ENCODE results near the gene ENOX1. TPM values are rescaled to one million over a fixed set of nuclear protein-coding genes. Genes with fewer than 3 reads are reported as not detected.

ENOX1 gene
- polyA plus RNA-seq, 1 donor = 3.0 TPM

- no peaks in the 10 kb centered on the region for H3K36me3 ChIP-seq (ENCODE audit: control insufficient read depth, insufficient read depth, low read length)
- H3K9me3 ChIP-seq (ENCODE audit: control insufficient read depth, low read depth, low read length) = no peaks in the 10 kb centered on the region
- H3K4me1 ChIP-seq (ENCODE audit: control insufficient read depth, insufficient read depth, low read length) = no peaks in the 10 kb centered on the region
- 83% methylated on average over 1 of the region's 6 CpGs for WGBS (ENCODE audit: insufficient coverage, low lambda C conversion rate)
- peaks cover 4% of the 10 kb centered on the region for H3K27me3 ChIP-seq (ENCODE audit: control insufficient read depth, insufficient read depth, low read length)
- H3K4me3 ChIP-seq (ENCODE audit: low read length) = no peak overlapping the region
- no peak for DNase-seq
- H3K27ac ChIP-seq (ENCODE audit: low read length) = no peak overlapping the region
Measured at GRCh38 chr13:43297967-43298678, 488.6 kb downstream of the ENOX1 start.

- H3K27me3 ChIP-seq (ENCODE audit: control insufficient read depth, insufficient read depth, low read length) = peaks cover 4% of the 10 kb centered on the region
- DNase-seq = no peak
- H3K36me3 ChIP-seq (ENCODE audit: control insufficient read depth, insufficient read depth, low read length) = no peaks in the 10 kb centered on the region
- no peaks in the 10 kb centered on the region for H3K4me1 ChIP-seq (ENCODE audit: control insufficient read depth, insufficient read depth, low read length)
- H3K4me3 ChIP-seq (ENCODE audit: low read length) = no peak overlapping the region
- no peak overlapping the region for H3K27ac ChIP-seq (ENCODE audit: low read length)
- WGBS (ENCODE audit: insufficient coverage, low lambda C conversion rate) = 80% methylated on average over 1 of the region's 5 CpGs
- no peaks in the 10 kb centered on the region for H3K9me3 ChIP-seq (ENCODE audit: control insufficient read depth, low read depth, low read length)
Measured at GRCh38 chr13:43295825-43296564, 490.8 kb downstream of the ENOX1 start.

- Histone ChIP-seq H3K9me3 (ENCODE audit: control insufficient read depth, low read depth, low read length) (no peaks in the 10 kb centered on the region), H3K27ac (ENCODE audit: low read length) (no peak overlapping the region)
- no peak for DNase-seq
Measured at GRCh38 chr13:43295321-43295720, 491.5 kb downstream of the ENOX1 start.

GRCh38 chr13:43294412-43294811 is 492.4 kb downstream of the ENOX1 start:
- H3K4me3 ChIP-seq (ENCODE audit: low read length) = no peak overlapping the region
- no peaks in the 10 kb centered on the region for H3K27me3 ChIP-seq (ENCODE audit: control insufficient read depth, insufficient read depth, low read length)
- no peaks in the 10 kb centered on the region for H3K9me3 ChIP-seq (ENCODE audit: control insufficient read depth, low read depth, low read length)
- no peaks in the 10 kb centered on the region for H3K4me1 ChIP-seq (ENCODE audit: control insufficient read depth, insufficient read depth, low read length)
- no peak for DNase-seq
- no CpG with 5 or more reads among the region's 4 CpGs for WGBS (ENCODE audit: insufficient coverage, low lambda C conversion rate)
- H3K36me3 ChIP-seq (ENCODE audit: control insufficient read depth, insufficient read depth, low read length) = no peaks in the 10 kb centered on the region
- H3K27ac ChIP-seq (ENCODE audit: low read length) = no peak overlapping the region

More at GRCh38 chr13:43295321-43295720, 491.5 kb downstream of the ENOX1 start:
- Histone ChIP-seq H3K4me3 (ENCODE audit: low read length) (no peak overlapping the region), H3K36me3 (ENCODE audit: control insufficient read depth, insufficient read depth, low read length) (no peaks in the 10 kb centered on the region), H3K27me3 (ENCODE audit: control insufficient read depth, insufficient read depth, low read length) (peaks cover 2% of the 10 kb centered on the region), H3K4me1 (ENCODE audit: control insufficient read depth, insufficient read depth, low read length) (no peaks in the 10 kb centered on the region)
- WGBS (ENCODE audit: insufficient coverage, low lambda C conversion rate) = no CpG with 5 or more reads among the region's 2 CpGs

GRCh38 chr13:43293986-43294385 is 492.8 kb downstream of the ENOX1 start:
- H3K27ac ChIP-seq (ENCODE audit: low read length) = no peak overlapping the region
- H3K36me3 ChIP-seq (ENCODE audit: control insufficient read depth, insufficient read depth, low read length) = no peaks in the 10 kb centered on the region
- no peak overlapping the region for H3K4me3 ChIP-seq (ENCODE audit: low read length)
- no peaks in the 10 kb centered on the region for H3K27me3 ChIP-seq (ENCODE audit: control insufficient read depth, insufficient read depth, low read length)
- DNase-seq = no peak
- 71% methylated on average over 1 of the region's 3 CpGs for WGBS (ENCODE audit: insufficient coverage, low lambda C conversion rate)
- no peaks in the 10 kb centered on the region for H3K4me1 ChIP-seq (ENCODE audit: control insufficient read depth, insufficient read depth, low read length)
- no peaks in the 10 kb centered on the region for H3K9me3 ChIP-seq (ENCODE audit: control insufficient read depth, low read depth, low read length)

- no peak overlapping the region for H3K27ac ChIP-seq (ENCODE audit: low read length)
- H3K4me1 ChIP-seq (ENCODE audit: control insufficient read depth, insufficient read depth, low read length) = no peaks in the 10 kb centered on the region
- no peak overlapping the region for H3K4me3 ChIP-seq (ENCODE audit: low read length)
- no peaks in the 10 kb centered on the region for H3K9me3 ChIP-seq (ENCODE audit: control insufficient read depth, low read depth, low read length)
- DNase-seq = no peak
- no CpG with 5 or more reads among the region's 1 CpG for WGBS (ENCODE audit: insufficient coverage, low lambda C conversion rate)
- H3K27me3 ChIP-seq (ENCODE audit: control insufficient read depth, insufficient read depth, low read length) = no peaks in the 10 kb centered on the region
- H3K36me3 ChIP-seq (ENCODE audit: control insufficient read depth, insufficient read depth, low read length) = no peaks in the 10 kb centered on the region
Measured at GRCh38 chr13:43293561-43293960, 493.2 kb downstream of the ENOX1 start.

GRCh38 chr13:43293008-43293407 is 493.8 kb downstream of the ENOX1 start:
- H3K27me3 ChIP-seq (ENCODE audit: control insufficient read depth, insufficient read depth, low read length) = no peaks in the 10 kb centered on the region
- no peak for DNase-seq
- no peaks in the 10 kb centered on the region for H3K36me3 ChIP-seq (ENCODE audit: control insufficient read depth, insufficient read depth, low read length)
- no peak overlapping the region for H3K4me3 ChIP-seq (ENCODE audit: low read length)
- H3K4me1 ChIP-seq (ENCODE audit: control insufficient read depth, insufficient read depth, low read length) = no peaks in the 10 kb centered on the region
- no peaks in the 10 kb centered on the region for H3K9me3 ChIP-seq (ENCODE audit: control insufficient read depth, low read depth, low read length)
- no peak overlapping the region for H3K27ac ChIP-seq (ENCODE audit: low read length)
- WGBS (ENCODE audit: insufficient coverage, low lambda C conversion rate) = no CpG with 5 or more reads among the region's 2 CpGs

- Histone ChIP-seq H3K9me3 (ENCODE audit: control insufficient read depth, low read depth, low read length) (no peaks in the 10 kb centered on the region), H3K36me3 (ENCODE audit: control insufficient read depth, insufficient read depth, low read length) (no peaks in the 10 kb centered on the region), H3K27me3 (ENCODE audit: control insufficient read depth, insufficient read depth, low read length) (no peaks in the 10 kb centered on the region), H3K4me3 (ENCODE audit: low read length) (no peak overlapping the region), H3K4me1 (ENCODE audit: control insufficient read depth, insufficient read depth, low read length) (no peaks in the 10 kb centered on the region), H3K27ac (ENCODE audit: low read length) (no peak overlapping the region)
- no CpG with 5 or more reads among the region's 5 CpGs for WGBS (ENCODE audit: insufficient coverage, low lambda C conversion rate)
- no peak for DNase-seq
Measured at GRCh38 chr13:43291287-43292060, 495.3 kb downstream of the ENOX1 start.

- Histone ChIP-seq H3K27ac (ENCODE audit: low read length) (no peak overlapping the region), H3K9me3 (ENCODE audit: control insufficient read depth, low read depth, low read length) (no peaks in the 10 kb centered on the region), H3K4me1 (ENCODE audit: control insufficient read depth, insufficient read depth, low read length) (no peaks in the 10 kb centered on the region), H3K36me3 (ENCODE audit: control insufficient read depth, insufficient read depth, low read length) (no peaks in the 10 kb centered on the region), H3K4me3 (ENCODE audit: low read length) (no peak overlapping the region), H3K27me3 (ENCODE audit: control insufficient read depth, insufficient read depth, low read length) (no peaks in the 10 kb centered on the region)
- 86% methylated on average over 4 of the region's 6 CpGs for WGBS (ENCODE audit: insufficient coverage, low lambda C conversion rate)
- DNase-seq = no peak
Measured at GRCh38 chr13:43289470-43290255, 497.1 kb downstream of the ENOX1 start.

GRCh38 chr13:43286751-43287150 is 500.0 kb downstream of the ENOX1 start:
- Histone ChIP-seq H3K27me3 (ENCODE audit: control insufficient read depth, insufficient read depth, low read length) (no peaks in the 10 kb centered on the region), H3K9me3 (ENCODE audit: control insufficient read depth, low read depth, low read length) (no peaks in the 10 kb centered on the region), H3K36me3 (ENCODE audit: control insufficient read depth, insufficient read depth, low read length) (no peaks in the 10 kb centered on the region), H3K4me3 (ENCODE audit: low read length) (no peak overlapping the region), H3K4me1 (ENCODE audit: control insufficient read depth, insufficient read depth, low read length) (no peaks in the 10 kb centered on the region), H3K27ac (ENCODE audit: low read length) (no peak overlapping the region)
- WGBS (ENCODE audit: insufficient coverage, low lambda C conversion rate) = no CpG with 5 or more reads among the region's 1 CpG
- no peak for DNase-seq

Measured in large intestine (tissue), 3 donors.